Stimulated activated CD4-positive, alpha-beta T cell treated with anti-CD3 and anti-CD28 coated beads, Interleukin-4, amount 100 ng/mL, for 24 hours (primary cell): Measurements from ENCODE around the gene KLHL30.
"Not testable (repeated sequence)": the region's sequence is repeated elsewhere in the genome, so short reads cannot be mapped to it uniquely, and the experiment has no call there.

Experiments used
- DNase-seq: peaks from one replicate; pipeline ENCODE4 v3.0.0-alpha.2; 2020

The KLHL30 gene

DNA sequence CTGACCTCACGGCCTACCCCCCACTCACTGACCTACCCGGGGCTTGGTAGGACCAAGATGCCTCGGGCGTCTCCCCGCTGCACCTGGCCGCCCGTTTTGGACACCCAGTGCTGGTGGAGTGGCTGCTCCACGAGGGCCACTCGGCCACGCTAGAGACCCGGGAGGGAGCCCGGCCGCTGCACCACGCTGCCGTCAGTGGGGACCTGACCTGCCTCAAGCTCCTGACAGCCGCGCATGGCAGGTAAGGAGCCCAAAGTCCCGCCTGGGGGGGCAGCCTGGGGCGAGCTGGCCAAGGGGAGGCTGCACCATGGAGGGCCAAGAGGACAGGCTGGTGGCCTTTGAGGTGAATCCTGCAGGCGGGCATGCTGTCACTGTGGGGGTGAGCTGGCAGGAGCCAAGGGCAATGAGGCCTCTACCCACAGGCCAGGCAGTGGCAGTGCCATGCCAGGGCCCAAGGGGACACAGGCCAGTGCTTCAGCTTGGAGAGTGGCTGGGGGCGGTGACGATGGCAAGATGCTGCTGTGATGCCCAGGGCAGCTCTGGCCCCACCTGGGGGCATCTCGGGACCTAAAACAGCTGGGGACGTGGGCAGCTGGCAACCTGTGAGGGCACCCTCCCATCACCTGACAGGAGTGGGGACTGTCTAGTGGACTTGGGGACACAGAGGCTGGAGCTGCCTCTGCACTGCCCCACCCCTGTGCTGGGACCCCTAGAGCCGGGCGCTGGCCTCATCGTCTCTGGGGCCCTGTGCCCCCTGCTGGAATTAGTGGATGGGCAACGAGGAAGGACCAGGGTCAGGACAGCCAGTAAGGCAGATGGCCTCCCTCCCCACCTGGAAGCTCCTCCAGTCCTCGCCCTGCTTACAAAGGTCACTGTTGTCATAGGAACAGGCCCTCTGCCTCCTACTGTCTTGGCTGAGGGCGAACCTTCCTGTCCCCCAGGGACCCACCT is 36.3 kb upstream of the KLHL30 start:
- peak; percentile 3 for DNase-seq

- DNase-seq, result peak; percentile 1
These were observed 35.6 kb upstream of the KLHL30 start for GRCh38 chr2:238102865-238103264.

- DNase-seq, result peak; percentile 1
These were observed 34.8 kb upstream of the KLHL30 start for GRCh38 chr2:238103465-238104225.

GRCh38 chr2:238104226-238104690 is 34.2 kb upstream of the KLHL30 start:
- DNase-seq, result no peak

DNA sequence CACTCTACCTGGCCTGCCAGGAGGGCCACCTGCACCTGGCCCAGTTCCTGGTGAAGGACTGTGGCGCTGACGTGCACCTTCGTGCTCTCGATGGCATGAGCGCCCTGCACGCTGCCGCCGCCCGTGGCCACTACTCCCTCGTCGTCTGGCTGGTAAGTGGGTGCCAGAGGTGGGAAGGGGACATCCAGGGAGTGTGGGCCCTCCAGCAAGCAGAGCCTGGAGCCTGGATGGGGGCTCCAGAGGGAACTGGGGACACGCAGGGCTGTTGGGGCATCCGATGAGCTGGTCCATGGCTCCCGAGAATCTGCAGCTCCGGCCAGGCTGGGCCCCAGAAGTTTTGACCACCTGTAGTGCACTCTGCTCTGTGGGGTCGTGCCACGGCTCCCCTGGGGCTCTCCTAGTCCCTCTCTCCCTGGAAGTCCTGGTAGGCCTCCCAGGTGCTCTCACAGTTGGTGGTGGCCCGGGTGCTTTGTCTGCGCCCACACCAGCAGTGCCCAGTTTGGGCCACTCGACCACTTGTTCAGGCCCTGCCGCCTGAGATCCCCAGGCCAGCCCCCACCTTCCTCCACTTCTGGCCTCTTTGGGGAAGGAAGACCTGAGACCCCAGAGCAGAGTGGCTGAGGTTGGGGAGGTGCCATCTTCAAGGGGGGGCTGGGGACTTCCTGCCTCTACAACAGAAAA is 33.6 kb upstream of the KLHL30 start:
- no peak for DNase-seq

DNA sequence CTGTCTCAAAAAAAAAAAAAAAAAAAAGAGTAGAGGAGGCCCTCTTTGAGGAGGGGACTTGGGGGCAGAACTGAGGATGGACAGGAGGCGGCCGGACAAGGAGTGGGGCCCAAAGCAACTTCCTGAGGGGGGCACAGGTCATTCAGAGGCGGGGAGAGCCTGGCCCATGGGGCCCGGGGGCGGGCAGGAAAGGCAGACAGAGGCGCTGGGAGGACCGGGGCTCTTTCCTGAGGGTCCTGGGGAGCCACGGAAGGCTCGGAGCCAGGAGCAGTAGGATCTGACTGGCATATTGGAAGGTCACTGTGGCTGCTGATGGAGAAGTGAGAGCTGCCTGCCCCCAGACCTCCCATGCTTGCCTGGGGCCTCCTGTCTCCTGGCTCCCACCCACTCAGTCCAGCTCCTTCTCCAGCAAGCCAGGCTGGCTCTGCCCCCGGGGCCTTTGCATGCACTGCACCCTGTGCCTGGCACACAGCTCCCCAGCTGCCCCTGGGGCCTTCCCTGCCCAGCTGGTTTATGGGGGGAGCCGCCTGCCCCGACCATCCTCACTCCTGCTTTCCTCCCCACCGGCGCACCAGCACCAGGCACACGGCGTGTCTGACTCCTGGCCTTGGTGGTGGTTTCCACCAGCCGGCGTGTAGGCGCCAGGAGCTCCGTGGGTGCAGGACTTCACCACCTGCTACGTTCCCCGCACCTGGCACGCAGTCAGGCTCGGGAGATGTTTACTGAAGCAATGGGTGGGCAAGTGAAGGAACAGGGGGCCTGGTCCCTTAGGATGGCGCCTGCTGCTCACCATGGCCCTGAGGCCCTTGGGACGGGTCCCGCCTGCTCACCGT is 32.7 kb upstream of the KLHL30 start:
- no peak for DNase-seq

DNA sequence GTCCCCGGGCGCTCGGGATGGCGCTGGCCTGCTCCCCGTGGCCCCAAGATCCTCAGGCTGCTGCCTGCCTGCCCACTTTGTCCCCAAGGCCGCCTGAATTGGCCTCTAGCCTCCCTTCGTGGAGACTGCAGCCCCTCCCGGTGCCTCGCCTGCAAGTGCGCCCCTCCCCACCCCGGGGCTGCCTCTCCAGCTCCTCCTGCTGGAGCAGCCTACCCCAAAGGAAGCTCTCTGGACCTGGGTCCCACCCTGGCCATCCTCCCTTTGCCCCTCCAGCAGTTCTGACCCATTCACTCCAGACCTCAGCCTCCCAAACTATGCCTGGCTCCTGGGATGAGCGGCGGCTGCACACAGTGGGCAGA is 32.1 kb upstream of the KLHL30 start:
- no peak for DNase-seq

- no peak for DNase-seq
These were observed 31.6 kb upstream of the KLHL30 start for GRCh38 chr2:238106698-238107524.

DNA sequence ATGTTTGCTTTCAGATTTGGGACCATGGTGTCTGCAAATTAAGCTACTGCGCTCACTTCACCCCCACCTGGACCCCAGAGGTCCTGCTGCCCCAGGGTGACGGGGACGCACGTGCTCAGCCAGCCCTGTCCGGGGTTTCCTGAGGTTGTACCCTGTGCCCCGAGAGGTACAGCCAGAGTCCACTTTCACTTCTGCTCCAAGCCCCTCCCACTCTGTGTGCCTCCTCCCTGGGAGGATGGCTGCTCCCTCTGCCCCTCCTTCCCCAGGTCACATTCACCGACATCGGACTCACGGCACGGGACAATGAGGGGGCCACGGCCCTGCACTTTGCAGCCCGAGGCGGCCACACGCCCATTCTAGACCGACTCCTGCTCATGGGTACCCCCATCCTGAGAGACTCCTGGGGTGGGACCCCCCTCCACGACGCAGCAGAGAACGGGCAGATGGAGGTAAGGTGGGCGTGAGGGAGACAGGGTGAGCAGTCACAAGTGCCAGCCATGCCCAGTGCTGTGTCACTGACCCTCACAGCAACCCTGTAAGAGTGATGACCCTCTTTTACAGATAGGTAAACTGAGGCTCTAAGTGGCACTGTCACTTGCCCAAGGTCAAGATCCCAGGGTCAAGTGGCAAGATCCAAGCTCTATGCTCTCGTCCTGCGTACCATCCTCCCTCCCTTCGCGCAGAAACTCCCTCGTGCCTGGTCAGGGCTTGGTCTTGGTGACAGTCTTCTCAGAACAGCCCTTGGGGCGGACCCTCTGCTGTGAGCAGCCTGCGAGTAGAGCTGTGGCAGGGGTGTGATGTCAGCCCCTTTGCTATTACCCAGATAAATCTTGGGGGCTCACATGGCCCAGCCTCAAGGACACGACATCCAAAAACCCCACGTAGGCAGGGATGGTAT is 30.7 kb upstream of the KLHL30 start:
- DNase-seq, result no peak

GRCh38 chr2:238108423-238109183 is 29.9 kb upstream of the KLHL30 start:
- DNase-seq, result no peak

GRCh38 chr2:238113611-238114010 is 24.9 kb upstream of the KLHL30 start:
- no peak for DNase-seq

DNA sequence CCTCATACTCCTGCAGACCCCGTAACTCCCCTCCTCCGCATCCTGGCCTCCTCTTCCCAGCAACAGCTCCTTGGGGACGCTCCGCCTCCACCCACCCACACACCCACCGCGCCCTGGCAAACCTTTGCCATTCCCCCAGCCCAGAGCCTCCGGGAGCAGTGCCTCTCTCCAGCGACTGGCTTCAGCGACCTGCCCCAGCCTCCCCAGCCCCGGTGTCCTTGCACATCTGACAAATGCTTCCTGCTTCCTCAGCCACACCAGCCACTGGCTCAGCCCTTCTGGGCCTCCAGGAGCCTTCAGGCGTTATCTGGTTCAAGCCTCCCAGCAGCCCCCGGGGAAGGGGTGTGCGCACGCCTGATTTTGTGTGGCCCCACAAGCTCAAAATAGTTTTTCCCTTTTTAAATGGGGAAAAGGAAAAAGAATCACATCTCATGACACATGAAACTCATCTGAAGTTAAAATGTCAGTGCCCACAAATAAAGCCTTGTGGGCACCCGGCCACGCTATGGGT is 24.1 kb upstream of the KLHL30 start:
- DNase-seq, result no peak

- DNase-seq, result no peak
These were observed 23.4 kb upstream of the KLHL30 start for GRCh38 chr2:238114851-238115660.

DNA sequence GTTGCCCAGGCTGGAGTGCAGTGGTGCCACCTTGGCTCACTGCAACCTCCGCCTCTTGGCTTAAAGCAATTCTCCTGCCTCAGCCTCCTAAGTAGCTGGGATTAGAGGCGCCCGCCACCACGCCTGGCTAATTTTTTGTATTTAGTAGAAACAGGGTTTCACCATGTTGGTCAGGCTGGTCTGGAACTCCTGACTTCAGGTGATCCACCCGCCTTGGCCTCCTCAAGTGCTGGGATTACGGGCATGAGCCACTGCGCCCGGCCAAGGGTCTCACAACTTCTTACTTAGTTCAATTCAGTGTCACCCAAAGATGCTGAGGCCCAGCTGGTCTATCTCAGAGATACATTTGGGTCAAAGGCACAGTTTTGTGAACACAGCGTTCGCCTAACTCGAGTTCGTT is 22.8 kb upstream of the KLHL30 start:
- not testable (repeated sequence) for DNase-seq

DNA sequence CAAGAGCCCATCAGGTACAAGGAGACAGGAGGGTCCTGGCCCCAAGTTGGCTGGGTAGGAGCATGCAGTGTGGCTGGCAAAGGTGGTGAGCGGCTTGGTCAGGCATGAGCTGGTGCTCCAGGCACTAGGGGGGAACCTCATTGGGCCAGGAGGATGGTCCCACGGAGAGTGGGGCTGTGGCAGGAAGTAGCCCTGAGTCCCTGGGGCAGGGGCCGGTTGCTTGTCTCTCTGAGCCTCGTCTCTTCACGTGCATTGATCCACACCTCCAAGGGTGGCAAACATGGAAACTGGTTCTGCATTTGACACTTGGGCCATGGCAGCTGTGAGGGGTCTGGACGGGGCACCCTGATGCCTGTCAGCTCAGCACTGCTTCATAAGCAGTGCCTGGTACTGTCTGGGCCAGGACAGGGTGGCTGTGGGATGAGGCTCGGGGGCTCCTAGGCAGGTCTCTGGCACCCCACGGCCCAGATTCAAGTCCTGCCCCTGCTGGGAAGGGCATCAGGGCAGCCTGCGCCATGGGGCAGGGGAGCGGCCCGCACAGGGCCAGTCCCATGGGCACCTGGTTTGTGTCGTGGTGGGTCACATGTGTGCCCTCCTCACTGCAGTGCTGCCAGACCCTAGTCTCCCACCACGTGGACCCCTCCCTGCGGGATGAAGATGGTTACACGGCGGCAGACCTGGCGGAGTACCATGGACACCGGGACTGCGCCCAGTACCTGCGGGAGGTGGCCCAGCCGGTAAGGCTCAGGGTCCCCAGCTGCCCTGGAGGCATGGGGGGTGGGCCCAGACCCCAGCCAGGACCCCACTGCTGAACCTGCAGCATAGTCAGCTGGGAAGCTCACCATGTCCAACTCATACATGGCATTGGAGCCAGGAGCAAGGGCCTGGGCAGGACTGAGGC is 21.9 kb upstream of the KLHL30 start:
- no peak for DNase-seq

GRCh38 chr2:238117199-238118154 is 21.0 kb upstream of the KLHL30 start:
- DNase-seq, result no peak
